T-helper 17 cell (primary cell): ENCODE results near the gene DPP6. TPM values are rescaled to one million over a fixed set of nuclear protein-coding genes. Genes with fewer than 3 reads are reported as not detected.

Experiments used
- ATAC-seq: fragments of 150-1000 bp; cut with Tn5 transposase; 2 replicates; pipeline ENCODE4 v1.10.0; 2021; ENCODE audit warnings: mild to moderate bottlenecking, moderate library complexity
- DNase-seq, 3 donors: peaks; one replicate each; pipeline versions ENCODE4 v3.0.0 to v3.0.0-alpha.2; 2020 to 2021
- H3K9me3 ChIP-seq: one replicate; pipeline ENCODE4 v1.7.0; 2013; ENCODE audit warnings: low read length, mild to moderate bottlenecking; ENCODE audit not compliant: control insufficient read depth, poor library complexity, severe bottlenecking
- H3K27ac Mint-ChIP-seq: one replicate; pipeline ENCODE4 v1.8.0; 2022; ENCODE audit warnings: mild to moderate bottlenecking, moderate library complexity, mixed read lengths
- H3K27me3 Mint-ChIP-seq: one replicate; pipeline ENCODE4 v1.8.0; 2022; ENCODE audit warnings: mixed read lengths
- H3K36me3 Mint-ChIP-seq: one replicate; pipeline ENCODE4 v1.8.0; 2022; ENCODE audit warnings: low read depth, mixed read lengths
- H3K4me1 Mint-ChIP-seq: one replicate; pipeline ENCODE4 v1.8.0; 2022; ENCODE audit warnings: mild to moderate bottlenecking, mixed read lengths
- H3K4me3 Mint-ChIP-seq: one replicate; pipeline ENCODE4 v1.8.0; 2022; ENCODE audit warnings: mild to moderate bottlenecking, moderate library complexity, mixed read lengths
- total RNA-seq, 4 donors: library from RNA in 2 of 4; stranded (reverse) in 2 of 4; gene quantifications; one replicate each; pipeline ENCODE4 v1.2.3 and lab custom pipeline; 2022 to 2026

The DPP6 gene
- total RNA-seq, 2 donors from 2014 or later: not detected

GRCh38 chr7:154574235-154574634 lies 522.0 kb downstream of the DPP6 start:
- Mint-ChIP-seq H3K36me3 (no peaks in the 10 kb centered on the region), H3K27me3 (no peaks in the 10 kb centered on the region), H3K4me3 (no peak overlapping the region), H3K4me1 (no peaks in the 10 kb centered on the region), H3K27ac (no peak overlapping the region)
- ATAC-seq (no peak), DNase-seq (no peak)
- H3K9me3 ChIP-seq: no peaks in the 10 kb centered on the region

GRCh38 chr7:154575497-154575896 lies 523.3 kb downstream of the DPP6 start:
- Mint-ChIP-seq H3K36me3 (no peaks in the 10 kb centered on the region), H3K27me3 (no peaks in the 10 kb centered on the region), H3K4me3 (no peak overlapping the region), H3K27ac (no peak overlapping the region), H3K4me1 (no peaks in the 10 kb centered on the region)
- H3K9me3 ChIP-seq: no peaks in the 10 kb centered on the region
- ATAC-seq (no peak), DNase-seq (no peak)

GRCh38 chr7:154576604-154577003 lies 524.4 kb downstream of the DPP6 start:
- ATAC-seq: no peak
- no peaks in the 10 kb centered on the region for H3K36me3 Mint-ChIP-seq

GRCh38 chr7:154577141-154577873 lies 525.1 kb downstream of the DPP6 start:
- no peaks in the 10 kb centered on the region for H3K9me3 ChIP-seq
- Mint-ChIP-seq H3K4me3 (no peak overlapping the region), H3K27ac (no peak overlapping the region), H3K36me3 (no peaks in the 10 kb centered on the region), H3K27me3 (no peaks in the 10 kb centered on the region), H3K4me1 (no peaks in the 10 kb centered on the region)
- DNase-seq (no peak), ATAC-seq (no peak)

More at GRCh38 chr7:154576604-154577003, 524.4 kb downstream of the DPP6 start:
- Mint-ChIP-seq H3K27ac (no peak overlapping the region), H3K4me1 (no peaks in the 10 kb centered on the region), H3K4me3 (no peak overlapping the region), H3K27me3 (no peaks in the 10 kb centered on the region)
- no peak for DNase-seq
- no peaks in the 10 kb centered on the region for H3K9me3 ChIP-seq

GRCh38 chr7:154578336-154578735 lies 526.1 kb downstream of the DPP6 start:
- no peaks in the 10 kb centered on the region for H3K36me3 Mint-ChIP-seq
- H3K27ac Mint-ChIP-seq: no peak overlapping the region
- no peaks in the 10 kb centered on the region for H3K4me1 Mint-ChIP-seq
- DNase-seq: no peak
- no peaks in the 10 kb centered on the region for H3K9me3 ChIP-seq
- H3K27me3 Mint-ChIP-seq: no peaks in the 10 kb centered on the region
- H3K4me3 Mint-ChIP-seq: no peak overlapping the region
- no peak for ATAC-seq

GRCh38 chr7:154579711-154580110 lies 527.5 kb downstream of the DPP6 start:
- DNase-seq (no peak), ATAC-seq (no peak)
- no peak overlapping the region for H3K27ac Mint-ChIP-seq
- no peaks in the 10 kb centered on the region for H3K9me3 ChIP-seq
- H3K36me3 Mint-ChIP-seq: no peaks in the 10 kb centered on the region
- no peaks in the 10 kb centered on the region for H3K4me1 Mint-ChIP-seq
- H3K4me3 Mint-ChIP-seq: no peak overlapping the region
- no peaks in the 10 kb centered on the region for H3K27me3 Mint-ChIP-seq

- DNase-seq (no peak), ATAC-seq (no peak)
- Mint-ChIP-seq H3K27me3 (no peaks in the 10 kb centered on the region), H3K4me1 (no peaks in the 10 kb centered on the region), H3K36me3 (no peaks in the 10 kb centered on the region), H3K27ac (no peak overlapping the region), H3K4me3 (no peak overlapping the region)
- no peaks in the 10 kb centered on the region for H3K9me3 ChIP-seq
Observed at GRCh38 chr7:154581251-154581890, 529.2 kb downstream of the DPP6 start.

GRCh38 chr7:154583454-154583853 lies 531.3 kb downstream of the DPP6 start:
- H3K4me3 Mint-ChIP-seq: no peak overlapping the region
- ATAC-seq (no peak), DNase-seq (no peak)
- no peaks in the 10 kb centered on the region for H3K36me3 Mint-ChIP-seq
- H3K27me3 Mint-ChIP-seq: no peaks in the 10 kb centered on the region
- no peak overlapping the region for H3K27ac Mint-ChIP-seq
- no peaks in the 10 kb centered on the region for H3K4me1 Mint-ChIP-seq
- H3K9me3 ChIP-seq: no peaks in the 10 kb centered on the region

- Mint-ChIP-seq H3K4me3 (no peak overlapping the region), H3K4me1 (no peaks in the 10 kb centered on the region)
Observed at GRCh38 chr7:154584352-154585252, 532.4 kb downstream of the DPP6 start.

GRCh38 chr7:154587792-154588191 lies 535.6 kb downstream of the DPP6 start:
- Mint-ChIP-seq H3K27ac (no peak overlapping the region), H3K27me3 (no peaks in the 10 kb centered on the region), H3K4me1 (no peaks in the 10 kb centered on the region), H3K4me3 (no peak overlapping the region), H3K36me3 (no peaks in the 10 kb centered on the region)
- DNase-seq: no peak
- no peaks in the 10 kb centered on the region for H3K9me3 ChIP-seq
- ATAC-seq: no peak

More at GRCh38 chr7:154584352-154585252, 532.4 kb downstream of the DPP6 start:
- Mint-ChIP-seq H3K36me3 (no peaks in the 10 kb centered on the region), H3K27me3 (no peaks in the 10 kb centered on the region), H3K27ac (no peak overlapping the region)
- H3K9me3 ChIP-seq: no peaks in the 10 kb centered on the region
- ATAC-seq (no peak), DNase-seq (no peak)

- no peak for DNase-seq
- no peaks in the 10 kb centered on the region for H3K27me3 Mint-ChIP-seq
- H3K27ac Mint-ChIP-seq: no peak overlapping the region
- H3K4me3 Mint-ChIP-seq: no peak overlapping the region
- no peaks in the 10 kb centered on the region for H3K9me3 ChIP-seq
- H3K4me1 Mint-ChIP-seq: no peaks in the 10 kb centered on the region
- no peak for ATAC-seq
- H3K36me3 Mint-ChIP-seq: no peaks in the 10 kb centered on the region
Observed at GRCh38 chr7:154591544-154591943, 539.3 kb downstream of the DPP6 start.

GRCh38 chr7:154592388-154592787 lies 540.2 kb downstream of the DPP6 start:
- no peak for ATAC-seq
- no peaks in the 10 kb centered on the region for H3K9me3 ChIP-seq
- no peak overlapping the region for H3K27ac Mint-ChIP-seq
- H3K4me3 Mint-ChIP-seq: no peak overlapping the region
- H3K4me1 Mint-ChIP-seq: no peaks in the 10 kb centered on the region
- H3K36me3 Mint-ChIP-seq: no peaks in the 10 kb centered on the region
- no peak for DNase-seq
- no peaks in the 10 kb centered on the region for H3K27me3 Mint-ChIP-seq

GRCh38 chr7:154598396-154598795 lies 546.2 kb downstream of the DPP6 start:
- no peaks in the 10 kb centered on the region for H3K36me3 Mint-ChIP-seq
- H3K27ac Mint-ChIP-seq: no peak overlapping the region

More at GRCh38 chr7:154598396-154598795, 546.2 kb downstream of the DPP6 start:
- DNase-seq (no peak), ATAC-seq (no peak)
- Mint-ChIP-seq H3K27me3 (no peaks in the 10 kb centered on the region), H3K4me1 (no peaks in the 10 kb centered on the region), H3K4me3 (no peak overlapping the region)
- no peaks in the 10 kb centered on the region for H3K9me3 ChIP-seq
